HG02678 (cell line): ENCODE results near the gene ADGRD1.
A peak's percentile ranks its signal among the peaks of the same experiment; 100 is the strongest.

Experiments
- ATAC-seq: cut with Tn5 transposase; IDR thresholded peaks from one replicate; pipeline ENCODE4 v1.9.1; 2021; ENCODE audit warnings: mild to moderate bottlenecking, moderate library complexity; ENCODE audit not compliant: unreplicated experiment

The ADGRD1 gene

DNA sequence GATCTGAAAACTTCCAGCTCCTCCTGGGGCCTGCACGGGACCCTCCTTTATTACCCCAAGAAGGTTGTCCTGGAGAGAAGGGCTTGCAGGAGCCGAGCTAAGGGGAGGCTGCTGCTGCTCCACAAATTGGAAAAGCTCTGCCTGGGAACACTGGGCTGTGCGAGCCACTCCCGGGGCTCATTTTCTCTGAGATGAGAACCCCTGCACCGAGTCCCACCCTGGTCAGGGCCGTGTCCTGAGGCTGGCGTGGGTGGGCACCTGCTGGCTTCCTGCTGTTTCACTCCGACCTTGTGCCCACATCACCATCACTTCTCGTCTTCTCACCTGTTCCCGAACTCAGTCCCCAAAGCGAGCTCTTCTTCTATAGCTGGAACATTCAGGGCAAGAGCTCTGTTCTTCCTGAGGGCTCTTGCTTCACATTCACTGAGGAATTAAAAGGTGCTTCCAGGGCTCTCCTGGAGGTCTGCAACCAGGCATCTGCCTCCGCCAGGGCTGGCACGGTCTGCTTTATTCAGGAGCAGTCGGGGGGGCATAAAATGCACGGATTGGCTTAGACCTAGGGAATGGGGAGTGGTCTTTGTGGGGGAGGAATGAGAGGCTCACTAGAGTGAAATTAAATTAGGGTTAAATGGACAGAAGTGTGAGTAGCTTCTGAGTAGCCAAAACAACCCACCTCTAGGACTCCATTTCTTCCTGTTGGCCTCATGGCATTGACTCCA is 98.5 kb downstream of the ADGRD1 start:
- no peak for ATAC-seq

DNA sequence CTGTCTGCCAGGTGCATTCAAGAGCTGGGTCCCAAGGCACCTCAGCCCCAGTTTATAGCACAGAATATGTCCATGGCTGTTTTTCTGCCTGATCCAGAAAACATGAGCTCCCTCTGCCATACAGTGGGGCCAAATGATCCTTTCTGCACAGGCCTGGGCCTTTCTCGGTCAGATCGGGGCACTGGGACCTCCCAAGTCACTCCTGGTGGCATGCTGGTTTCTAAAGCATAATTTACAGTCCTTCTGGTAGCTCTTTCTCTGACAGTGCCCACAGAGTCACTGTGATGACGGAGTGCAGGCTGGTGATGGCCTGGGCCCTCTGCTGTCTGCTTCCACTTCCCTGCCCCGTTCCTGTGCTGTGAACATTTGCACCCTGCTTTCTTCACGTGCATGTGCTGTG is 99.2 kb downstream of the ADGRD1 start:
- no peak for ATAC-seq

DNA sequence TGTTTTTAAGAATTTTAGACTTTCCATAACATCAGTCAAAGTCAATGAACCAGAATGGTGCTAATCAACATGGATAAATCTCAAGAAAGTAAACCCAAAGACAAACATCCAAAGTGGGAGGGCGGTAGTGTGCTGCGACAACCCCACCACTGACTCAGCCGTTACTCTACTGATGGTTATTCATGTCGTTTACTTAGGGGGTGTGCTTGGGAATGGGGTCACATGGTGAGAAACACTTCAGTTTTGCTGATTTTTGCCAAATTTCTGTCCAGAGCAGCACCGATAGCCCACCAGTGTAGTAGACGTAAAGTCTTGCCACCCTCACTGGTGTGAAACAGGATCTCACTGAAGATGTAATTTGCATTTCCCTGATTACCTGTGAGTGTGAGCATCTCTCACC is 99.9 kb downstream of the ADGRD1 start:
- ATAC-seq, result no peak

DNA sequence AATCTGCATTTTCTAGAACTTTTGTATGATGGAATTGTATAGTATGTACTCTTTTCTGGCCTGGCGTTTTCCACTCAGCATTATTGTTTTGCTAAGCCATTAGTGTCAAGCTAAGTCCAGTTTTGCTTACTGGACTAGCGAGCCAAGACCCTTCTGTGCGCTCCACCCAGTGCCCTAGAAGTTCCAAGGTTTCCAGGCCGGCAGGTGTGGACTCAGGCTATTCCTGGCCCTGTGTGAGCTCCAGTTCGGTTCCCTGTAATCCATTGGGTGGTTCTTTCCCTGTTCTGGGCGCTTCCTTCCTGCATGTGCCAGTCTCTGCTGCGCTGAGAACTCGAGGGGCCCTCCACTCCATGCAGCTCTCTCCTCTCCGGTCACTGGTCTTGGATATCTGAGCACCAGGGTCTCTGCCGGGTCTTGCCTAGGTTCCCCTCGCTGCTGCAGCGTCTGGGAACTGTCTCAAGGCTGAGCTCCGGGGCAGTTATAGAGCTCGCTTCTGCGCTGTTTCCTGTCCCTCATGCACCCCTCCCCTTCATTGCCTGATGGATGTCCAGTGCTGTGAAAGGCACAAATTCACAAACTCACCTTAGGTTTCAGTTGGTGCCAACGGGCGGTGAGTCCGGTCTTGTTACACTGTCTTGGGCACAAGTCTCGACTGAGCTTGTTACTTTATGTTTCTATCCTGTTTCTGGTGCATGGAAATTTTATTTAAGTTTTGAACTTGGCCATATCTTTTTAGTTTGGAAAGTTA is 100.8 kb downstream of the ADGRD1 start:
- ATAC-seq, result no peak

DNA sequence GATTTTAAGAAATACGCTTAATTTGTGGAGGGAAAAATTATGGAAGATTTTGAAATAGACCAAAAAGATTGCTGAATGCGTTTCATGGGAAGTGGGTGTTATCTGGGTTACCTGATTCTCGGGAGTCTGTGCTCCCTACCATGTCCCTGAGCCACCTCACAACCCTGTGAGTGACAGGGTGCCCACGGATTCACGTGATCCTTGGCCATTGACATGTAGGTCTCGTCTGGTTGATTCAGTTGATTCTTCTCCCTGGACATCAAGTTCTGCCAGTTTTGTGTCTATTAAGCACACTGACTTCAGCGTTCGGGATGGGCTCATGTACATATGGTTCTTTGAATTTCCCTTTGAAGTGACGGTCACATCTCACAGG is 101.4 kb downstream of the ADGRD1 start:
- ATAC-seq, result no peak

DNA sequence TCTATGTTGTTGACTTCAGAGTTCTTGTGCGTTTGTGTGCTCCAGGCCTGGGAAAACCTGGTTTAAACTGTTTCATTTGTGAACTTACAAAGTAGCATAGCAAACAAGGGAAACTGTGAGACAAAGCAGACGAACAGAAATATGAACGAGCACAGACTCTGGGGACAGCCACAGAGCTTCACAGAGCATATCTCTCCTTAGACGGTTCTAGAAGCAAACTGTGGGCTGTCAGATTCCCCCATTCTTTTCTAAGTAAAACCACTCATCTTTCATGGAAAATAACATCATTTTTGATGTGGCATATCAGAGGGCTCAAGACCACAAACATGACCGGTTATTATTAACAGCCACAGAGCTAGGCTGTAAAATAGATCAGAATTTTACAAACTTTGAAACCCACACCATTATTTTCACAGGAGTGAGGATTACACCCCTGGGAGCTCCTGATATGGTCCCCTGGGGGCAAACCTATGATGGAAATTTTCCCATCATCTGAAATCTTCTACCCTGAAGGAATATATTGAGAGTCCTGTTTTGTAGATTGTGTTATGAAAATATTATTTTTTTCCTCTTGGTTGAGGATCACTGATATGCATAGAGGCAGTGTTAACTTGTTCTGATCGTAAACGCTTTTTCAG is 102.0 kb downstream of the ADGRD1 start:
- no peak for ATAC-seq

DNA sequence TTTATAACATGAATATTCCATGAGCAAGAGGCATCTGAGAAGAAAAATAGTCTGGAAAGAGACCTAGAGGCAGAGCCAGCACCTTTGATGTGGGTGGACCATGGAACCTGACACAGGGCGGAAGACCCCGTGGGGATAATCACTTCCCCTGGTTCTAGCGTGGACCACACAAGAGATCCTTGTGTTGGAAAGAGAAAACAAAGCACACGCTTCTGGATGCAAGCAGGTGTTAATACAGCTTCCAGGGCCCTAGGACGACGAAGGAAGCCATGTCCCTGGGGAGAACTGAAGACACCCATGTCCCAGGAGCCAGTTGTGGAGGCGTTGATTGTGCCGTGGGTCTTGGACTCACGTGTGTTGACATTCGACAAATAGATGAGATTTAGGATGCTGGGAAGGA is 102.9 kb downstream of the ADGRD1 start:
- ATAC-seq, result no peak

DNA sequence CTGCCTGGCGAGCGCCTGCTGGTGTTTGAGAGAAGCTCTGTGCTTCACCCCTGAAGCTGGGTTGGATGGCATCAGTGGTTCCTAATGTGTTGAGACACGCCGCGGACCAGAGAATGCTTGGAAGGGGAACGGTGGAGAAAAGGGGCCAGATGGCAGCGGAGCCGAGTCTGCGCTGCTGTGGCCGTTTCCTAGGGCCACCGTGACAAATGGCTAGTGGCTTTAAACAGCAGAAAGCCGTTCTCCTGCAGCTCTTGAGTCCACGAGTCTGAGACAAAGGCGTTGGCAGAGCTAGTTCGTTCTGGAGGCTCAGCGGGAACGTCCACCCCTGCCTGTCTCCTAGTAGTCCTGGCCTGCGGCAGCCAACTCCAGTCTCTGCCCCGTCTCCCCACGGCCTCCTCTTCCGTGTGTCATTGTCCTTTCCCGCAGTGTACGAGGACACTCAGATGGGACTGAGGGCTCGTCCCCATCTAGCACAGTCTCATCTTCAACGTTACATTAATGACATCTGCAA is 103.6 kb downstream of the ADGRD1 start:
- no peak for ATAC-seq

DNA sequence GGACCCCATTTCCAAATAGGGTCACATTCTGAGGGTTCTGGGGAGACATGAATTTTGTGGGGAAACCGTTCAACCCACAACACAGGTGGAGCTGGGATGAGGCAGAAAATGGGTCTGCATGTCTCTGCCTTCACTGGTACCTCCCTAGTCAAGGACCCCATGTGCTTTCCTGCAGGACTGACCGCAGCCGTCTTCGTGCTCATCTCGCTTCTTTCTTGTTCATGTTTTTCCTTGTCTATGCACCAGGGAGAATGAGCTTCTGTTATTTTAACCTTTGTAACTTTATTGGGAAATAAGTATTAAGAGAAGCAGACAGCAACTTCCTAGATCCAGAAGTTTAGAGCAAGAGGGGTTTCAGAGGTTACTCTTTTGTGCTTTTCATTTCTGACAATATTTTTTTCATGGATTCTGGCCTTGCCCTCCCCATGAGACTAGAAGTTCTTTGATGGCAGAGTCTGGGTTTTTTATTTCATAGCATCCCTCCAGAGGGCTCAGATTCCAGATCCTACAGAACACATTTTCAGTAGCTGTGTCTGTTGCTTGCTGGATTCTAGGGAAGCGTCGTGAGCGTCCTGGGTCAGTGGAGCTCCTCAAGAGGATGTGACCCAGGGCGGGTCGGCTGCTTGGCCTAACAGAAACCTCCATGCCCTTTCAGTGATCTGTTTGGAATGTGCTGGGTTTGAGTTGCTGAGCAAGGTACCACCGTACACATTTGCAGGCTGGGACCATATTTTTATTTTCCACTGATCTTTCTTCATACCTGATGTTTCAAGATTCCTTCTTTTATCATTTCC is 104.2 kb downstream of the ADGRD1 start:
- no peak for ATAC-seq

DNA sequence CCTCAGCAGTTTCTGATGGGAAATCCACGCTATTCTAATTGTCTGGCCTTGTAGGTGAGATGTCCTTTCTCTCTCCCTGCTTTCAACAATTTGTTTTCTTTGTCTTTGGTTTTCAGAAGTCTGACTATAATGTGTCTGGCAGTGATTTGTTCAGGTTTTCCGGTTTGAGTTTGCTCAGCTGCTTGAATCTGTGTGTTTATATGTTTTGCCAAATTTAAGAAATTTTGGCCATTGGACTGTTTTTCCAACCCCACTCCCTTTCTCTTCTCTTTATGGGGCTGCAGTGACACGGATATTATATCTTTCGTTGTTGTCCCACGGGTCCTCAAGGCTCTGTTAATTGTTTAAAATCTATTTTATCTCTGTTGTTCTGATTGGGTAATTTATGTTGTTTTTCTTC is 105.0 kb downstream of the ADGRD1 start:
- ATAC-seq, result no peak

DNA sequence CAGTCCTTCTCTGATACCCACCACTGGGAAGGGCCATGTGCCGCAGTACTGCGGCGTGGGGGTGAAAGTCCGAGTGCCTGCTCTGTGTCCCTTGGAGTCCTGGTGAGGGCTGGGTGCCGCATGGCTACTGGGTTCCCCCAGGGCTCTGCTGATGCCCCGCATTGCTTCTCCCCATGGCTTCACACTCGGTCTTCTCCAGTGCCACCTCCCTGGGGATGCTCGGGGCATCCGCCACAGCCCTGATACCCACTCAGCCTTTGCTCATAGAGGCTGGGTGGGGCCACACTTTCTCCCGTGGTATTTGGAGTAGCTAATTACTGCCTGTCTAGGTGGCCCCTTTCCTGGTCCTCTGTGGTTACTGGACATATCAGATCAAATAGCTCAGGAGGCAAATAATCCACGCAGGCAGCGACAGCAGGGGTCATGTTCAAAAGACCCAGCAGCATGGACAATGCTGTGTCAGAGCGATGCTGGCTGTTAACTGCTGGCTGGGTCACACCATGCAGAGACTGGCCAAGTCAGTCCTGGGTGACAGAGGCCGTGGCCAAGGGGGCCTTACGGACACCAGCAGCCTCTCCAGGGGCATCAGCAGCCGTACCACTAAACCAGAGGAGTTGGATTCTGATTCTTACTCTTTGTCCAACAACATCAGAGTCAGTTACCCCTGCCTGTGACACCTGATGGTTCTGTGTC is 106.5 kb downstream of the ADGRD1 start:
- no peak for ATAC-seq

DNA sequence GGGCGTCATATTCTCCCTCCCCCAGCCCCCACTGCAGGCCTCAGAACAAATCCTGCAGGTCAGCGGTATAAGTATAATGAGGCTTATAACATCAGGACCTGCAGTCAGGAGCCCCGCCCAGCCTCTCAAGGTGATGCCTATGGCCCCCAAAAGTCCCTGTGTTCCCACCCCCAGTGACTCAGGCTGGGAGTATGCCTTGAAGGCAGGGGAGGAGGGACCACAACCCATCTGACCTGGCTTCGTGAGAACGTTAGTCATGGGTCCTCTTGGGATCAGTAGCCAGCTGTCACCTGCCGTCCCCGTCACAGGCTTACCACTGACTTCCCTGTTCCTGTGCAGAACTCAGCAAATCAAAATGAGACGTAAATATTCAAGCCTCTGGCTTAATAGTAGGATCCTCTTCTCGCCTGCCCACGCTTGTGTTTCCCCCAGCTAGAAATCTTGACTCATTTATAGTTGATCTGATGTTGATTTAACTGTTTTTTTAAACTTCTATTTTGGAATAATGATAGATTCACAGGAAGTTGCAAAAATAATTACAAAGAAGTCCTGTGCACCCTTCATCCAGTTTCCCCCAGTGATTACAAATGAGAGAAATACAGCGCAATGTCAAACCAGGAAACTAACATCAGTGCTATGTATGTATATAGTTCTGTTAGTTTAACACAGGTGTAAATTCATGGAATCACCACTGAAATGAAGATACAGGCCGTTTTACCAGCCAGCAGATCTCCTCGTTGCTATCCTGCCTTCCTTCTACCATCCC is 107.5 kb downstream of the ADGRD1 start:
- ATAC-seq, result peak; percentile 56

DNA sequence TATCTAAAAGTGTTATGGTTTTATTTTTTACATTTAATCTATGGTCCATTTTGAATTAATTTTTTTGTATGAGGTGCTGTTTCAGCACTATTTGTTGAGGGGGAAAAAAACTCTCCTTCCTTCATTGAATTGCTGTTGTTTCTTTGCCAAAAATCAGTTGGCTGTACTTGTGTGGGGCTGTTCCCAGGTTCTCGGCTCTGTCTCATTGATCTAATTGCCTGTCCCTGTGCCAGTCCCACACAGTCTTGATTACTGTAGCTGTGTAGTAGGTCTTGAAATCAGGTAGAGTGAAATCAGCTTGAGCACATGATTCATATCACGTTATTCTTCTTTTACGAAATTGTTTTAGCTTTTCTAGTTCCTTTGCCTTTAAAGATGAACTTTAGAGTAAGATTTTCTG is 109.7 kb downstream of the ADGRD1 start:
- no peak for ATAC-seq

DNA sequence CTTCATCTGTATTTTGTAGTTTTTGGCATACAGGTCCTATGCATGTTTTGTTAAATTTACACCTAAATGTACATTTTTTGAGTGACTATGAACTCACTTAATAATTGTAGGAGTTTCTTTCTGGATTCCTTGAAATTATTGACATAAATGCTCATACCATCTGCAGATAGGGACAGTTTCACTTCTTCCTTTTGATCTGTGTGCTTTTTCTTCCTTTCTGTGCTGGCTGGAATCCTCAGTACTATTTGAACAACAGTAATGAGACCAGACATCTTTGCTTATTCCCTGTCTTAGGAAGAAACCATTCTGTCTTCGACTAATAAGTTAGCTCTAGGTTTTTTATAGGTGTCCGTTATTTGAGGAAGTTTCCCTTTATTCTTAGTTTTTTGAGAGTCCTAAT is 110.3 kb downstream of the ADGRD1 start:
- ATAC-seq, result no peak

DNA sequence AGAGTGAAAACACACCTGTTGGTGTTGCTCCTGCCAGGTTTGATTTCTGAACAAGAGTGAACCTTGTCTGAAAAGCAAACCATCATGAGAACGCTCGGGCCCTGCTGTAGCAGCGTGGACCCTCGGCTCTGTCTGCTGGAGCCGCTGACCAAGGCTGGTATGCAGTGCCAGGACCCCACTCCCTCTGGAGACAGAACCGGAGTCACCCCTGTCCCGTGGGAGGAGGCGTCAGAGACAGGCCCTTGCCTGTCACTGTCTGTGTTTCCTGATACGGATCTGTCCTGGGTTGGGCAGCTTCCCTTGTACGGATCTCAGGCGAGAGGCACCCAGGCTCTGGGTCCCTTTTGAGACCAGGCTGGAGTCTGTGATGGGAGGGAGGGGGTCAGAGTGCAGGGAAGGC is 111.6 kb downstream of the ADGRD1 start:
- ATAC-seq, result no peak

DNA sequence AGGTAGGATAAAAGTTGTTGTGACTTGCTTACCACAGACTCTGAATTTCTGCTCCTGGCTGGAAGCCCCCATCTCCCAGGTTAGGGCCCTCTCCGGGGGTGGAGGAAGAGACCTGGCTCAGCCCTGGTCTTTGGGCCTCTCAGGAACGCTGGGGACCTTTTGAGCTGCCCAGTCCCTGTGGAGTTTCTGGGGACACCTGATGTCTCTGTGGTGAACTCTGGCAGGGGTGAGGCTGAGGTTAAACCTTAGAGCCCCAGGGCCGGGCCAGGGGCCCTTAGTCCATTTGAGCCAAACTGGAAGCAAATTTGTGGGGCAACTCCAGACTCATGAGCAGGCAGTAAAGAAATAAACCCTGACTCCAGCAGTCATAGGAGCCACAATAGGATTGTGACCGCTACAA is 112.1 kb downstream of the ADGRD1 start:
- no peak for ATAC-seq

DNA sequence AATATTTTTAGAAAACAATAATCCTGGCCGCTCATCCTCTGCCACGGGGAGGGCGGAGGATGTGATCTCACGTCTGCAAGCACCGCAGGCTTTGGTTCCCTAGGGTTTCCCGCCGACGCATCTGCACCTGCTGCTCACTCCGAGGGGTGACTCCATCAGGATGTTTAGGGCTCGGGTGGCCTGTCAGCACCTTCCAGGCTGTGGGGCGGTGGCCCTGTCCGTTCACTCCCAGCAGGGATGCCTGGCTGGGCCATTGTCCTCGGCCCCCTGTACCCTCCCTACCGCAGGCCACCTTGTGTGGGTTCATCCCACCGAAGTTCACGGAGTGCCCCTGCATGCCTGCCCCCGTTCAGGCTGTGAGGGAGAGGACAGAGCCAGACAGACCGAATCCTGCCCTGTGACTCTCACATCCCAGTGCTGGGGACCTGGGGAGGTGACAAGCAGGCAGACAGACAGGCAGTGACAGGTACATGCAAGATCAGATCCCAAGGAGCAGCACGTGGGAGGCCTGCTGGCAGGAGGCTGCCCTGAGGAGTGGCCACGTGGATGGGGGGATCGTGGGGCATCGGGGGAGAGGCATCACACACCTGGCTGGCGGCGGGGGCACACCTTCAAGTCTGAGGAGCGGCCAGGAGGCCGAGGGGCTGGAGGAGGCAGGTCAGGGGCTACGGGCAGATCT is 112.6 kb downstream of the ADGRD1 start:
- no peak for ATAC-seq

DNA sequence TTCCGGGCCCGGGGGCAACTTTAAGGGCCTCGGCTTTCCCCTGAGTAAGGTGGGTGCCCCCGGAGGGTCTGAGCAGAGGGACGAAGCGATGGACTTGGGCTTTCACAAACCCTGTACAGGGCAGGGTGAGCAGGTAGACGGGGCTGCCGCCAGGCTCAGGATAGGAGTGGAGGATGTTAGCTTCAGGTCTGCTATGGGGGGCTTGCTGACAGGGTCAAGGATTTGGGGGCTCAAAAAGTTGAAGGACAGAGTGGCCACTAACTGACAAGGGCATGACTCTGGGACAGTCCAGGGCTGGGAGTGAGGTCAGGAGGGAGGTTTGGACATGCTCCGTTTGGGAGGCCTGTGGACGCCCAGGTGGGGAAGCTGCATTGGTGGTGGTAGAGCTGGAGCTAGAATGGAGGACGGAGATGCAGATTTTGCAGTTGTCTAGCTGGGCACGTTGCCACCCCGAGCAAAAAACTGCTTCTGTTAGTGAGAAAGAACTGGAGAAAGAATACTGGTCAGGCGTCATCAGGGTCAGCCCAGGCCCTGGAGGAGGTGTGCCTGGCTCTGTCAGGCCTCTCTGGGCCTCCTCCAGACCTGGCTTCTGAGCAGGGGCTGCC is 113.3 kb downstream of the ADGRD1 start:
- ATAC-seq, result no peak
